Glutamatergic neuron (in vitro differentiated cells): ENCODE data around the gene EMID1. TPM values are rescaled to one million over a fixed set of nuclear protein-coding genes. Genes with fewer than 3 reads are reported as not detected.

ENCODE experiments used
- DNase-seq: peaks from one replicate; pipeline ENCODE4 v3.0.0; 2022
- H3K27ac Mint-ChIP-seq: one replicate; pipeline ENCODE4 v1.8.0; 2020; ENCODE audit warnings: mild to moderate bottlenecking, mixed read lengths, inconsistent platforms; ENCODE audit not compliant: unreplicated experiment
- H3K27me3 Mint-ChIP-seq: one replicate; pipeline ENCODE4 v1.8.0; 2020; ENCODE audit warnings: mild to moderate bottlenecking, moderate library complexity, mixed read lengths, inconsistent platforms; ENCODE audit not compliant: unreplicated experiment
- H3K36me3 Mint-ChIP-seq: one replicate; pipeline ENCODE4 v1.8.0; 2020; ENCODE audit warnings: mild to moderate bottlenecking, mixed read lengths, inconsistent platforms; ENCODE audit not compliant: unreplicated experiment
- H3K4me1 Mint-ChIP-seq: one replicate; pipeline ENCODE4 v1.8.0; 2020; ENCODE audit warnings: mild to moderate bottlenecking, low read depth, mixed read lengths, inconsistent platforms; ENCODE audit not compliant: unreplicated experiment
- H3K4me3 Mint-ChIP-seq: one replicate; pipeline ENCODE4 v1.8.0; 2020; ENCODE audit warnings: mild to moderate bottlenecking, mixed read lengths, inconsistent platforms; ENCODE audit not compliant: unreplicated experiment
- H3K9me3 Mint-ChIP-seq: one replicate; pipeline ENCODE4 v1.8.0; 2020; ENCODE audit warnings: mild to moderate bottlenecking, moderate library complexity, mixed read lengths, inconsistent platforms; ENCODE audit not compliant: unreplicated experiment
- total RNA-seq: library from RNA; stranded (reverse); fragmentation: NEBNext Ultra II Directional; extraction: Animal tissue kit (Norgen Biotek cat#: 25700); gene quantifications from one replicate; pipeline ENCODE4 v1.2.1, GENCODE V29; 2021; ENCODE audit not compliant: unreplicated experiment
- TF ChIP-seq, protein P1 (sequence below): fragments of 200-600 bp; sonication (generic); IDR thresholded peaks from one replicate; pipeline ENCODE4 v1.5.0; 2021; ENCODE audit not compliant: partially characterized antibody, unreplicated experiment

Gene EMID1
- total RNA-seq, 1 donor from 2014 or later: 0.76 TPM

- Mint-ChIP-seq H3K27me3 (peaks cover 8% of the 10 kb centered on the region), H3K27ac (no peak overlapping the region), H3K4me1 (peaks cover 1% of the 10 kb centered on the region), H3K9me3 (peaks cover 3% of the 10 kb centered on the region), H3K36me3 (no peaks in the 10 kb centered on the region), H3K4me3 (no peak overlapping the region)
- peak; percentile 4 for DNase-seq
- TF ChIP-seq, protein P1, sequence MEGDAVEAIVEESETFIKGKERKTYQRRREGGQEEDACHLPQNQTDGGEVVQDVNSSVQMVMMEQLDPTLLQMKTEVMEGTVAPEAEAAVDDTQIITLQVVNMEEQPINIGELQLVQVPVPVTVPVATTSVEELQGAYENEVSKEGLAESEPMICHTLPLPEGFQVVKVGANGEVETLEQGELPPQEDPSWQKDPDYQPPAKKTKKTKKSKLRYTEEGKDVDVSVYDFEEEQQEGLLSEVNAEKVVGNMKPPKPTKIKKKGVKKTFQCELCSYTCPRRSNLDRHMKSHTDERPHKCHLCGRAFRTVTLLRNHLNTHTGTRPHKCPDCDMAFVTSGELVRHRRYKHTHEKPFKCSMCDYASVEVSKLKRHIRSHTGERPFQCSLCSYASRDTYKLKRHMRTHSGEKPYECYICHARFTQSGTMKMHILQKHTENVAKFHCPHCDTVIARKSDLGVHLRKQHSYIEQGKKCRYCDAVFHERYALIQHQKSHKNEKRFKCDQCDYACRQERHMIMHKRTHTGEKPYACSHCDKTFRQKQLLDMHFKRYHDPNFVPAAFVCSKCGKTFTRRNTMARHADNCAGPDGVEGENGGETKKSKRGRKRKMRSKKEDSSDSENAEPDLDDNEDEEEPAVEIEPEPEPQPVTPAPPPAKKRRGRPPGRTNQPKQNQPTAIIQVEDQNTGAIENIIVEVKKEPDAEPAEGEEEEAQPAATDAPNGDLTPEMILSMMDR: no peak
These were observed 5.8 kb upstream of the EMID1 start for GRCh38 chr22:29199702-29200400.

- peaks cover 10% of the 10 kb centered on the region for H3K27me3 Mint-ChIP-seq
- H3K4me1 Mint-ChIP-seq: peaks cover 1% of the 10 kb centered on the region
- H3K4me3 Mint-ChIP-seq: no peak overlapping the region
- peaks cover 3% of the 10 kb centered on the region for H3K9me3 Mint-ChIP-seq
- TF ChIP-seq, protein P1: no peak
- no peak overlapping the region for H3K27ac Mint-ChIP-seq
- no peak for DNase-seq
- H3K36me3 Mint-ChIP-seq: no peaks in the 10 kb centered on the region
These were observed 4.8 kb upstream of the EMID1 start for GRCh38 chr22:29200901-29201300.

DNA sequence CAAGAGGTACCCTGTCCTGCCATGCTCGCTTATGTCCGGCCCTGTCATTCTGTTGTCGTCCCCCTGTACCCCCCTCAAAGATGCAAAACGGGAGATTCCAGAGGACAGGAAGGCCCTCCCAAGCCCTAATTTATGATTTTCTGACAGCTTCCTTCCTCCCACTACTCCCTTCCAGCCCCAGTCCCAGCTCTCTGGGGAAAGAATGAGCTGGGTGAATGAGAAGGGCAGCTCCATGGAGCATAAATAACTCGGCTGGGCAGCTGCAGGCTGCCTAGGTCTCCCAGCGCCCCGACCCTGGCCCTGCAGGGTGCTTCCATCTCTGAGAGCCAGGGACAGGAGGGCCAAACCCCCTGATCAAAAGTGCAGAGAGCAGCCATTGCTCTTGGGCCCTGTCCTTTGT lies 3.9 kb upstream of the EMID1 start:
- peaks cover 3% of the 10 kb centered on the region for H3K4me1 Mint-ChIP-seq
- H3K36me3 Mint-ChIP-seq: no peaks in the 10 kb centered on the region
- no peak for DNase-seq
- no peak overlapping the region for H3K27ac Mint-ChIP-seq
- TF ChIP-seq, protein P1: no peak
- H3K27me3 Mint-ChIP-seq: peaks cover 10% of the 10 kb centered on the region
- no peak overlapping the region for H3K4me3 Mint-ChIP-seq
- H3K9me3 Mint-ChIP-seq: peaks cover 3% of the 10 kb centered on the region

GRCh38 chr22:29202212-29203192 lies 3.2 kb upstream of the EMID1 start:
- TF ChIP-seq, protein P1: no peak
- Mint-ChIP-seq H3K4me1 (peaks cover 3% of the 10 kb centered on the region), H3K36me3 (no peaks in the 10 kb centered on the region), H3K4me3 (no peak overlapping the region), H3K27ac (peak overlapping the region; percentile 52), H3K9me3 (peaks cover 3% of the 10 kb centered on the region), H3K27me3 (peaks cover 10% of the 10 kb centered on the region)
- DNase-seq: no peak
